Endothelial cell (in vitro differentiated cells): Measurements from ENCODE around the gene IGHMBP2. TPM values are rescaled to one million over a fixed set of nuclear protein-coding genes. Genes with fewer than 3 reads are reported as not detected.

ENCODE experiments used
- DNase-seq: peaks from one replicate; pipeline ENCODE4 v3.0.0; 2021; ENCODE audit warnings: low spot score
- H3K27ac Mint-ChIP-seq: one replicate; pipeline ENCODE4 v1.8.0; 2021; ENCODE audit warnings: mixed read lengths, inconsistent platforms; ENCODE audit not compliant: unreplicated experiment
- H3K27me3 Mint-ChIP-seq: one replicate; pipeline ENCODE4 v1.8.0; 2021; ENCODE audit warnings: mild to moderate bottlenecking, moderate library complexity, mixed read lengths, inconsistent platforms; ENCODE audit not compliant: unreplicated experiment
- H3K36me3 Mint-ChIP-seq: one replicate; pipeline ENCODE4 v1.8.0; 2021; ENCODE audit warnings: mild to moderate bottlenecking, low read depth, mixed read lengths, inconsistent platforms; ENCODE audit not compliant: unreplicated experiment
- H3K4me1 Mint-ChIP-seq: one replicate; pipeline ENCODE4 v1.8.0; 2021; ENCODE audit warnings: mild to moderate bottlenecking, mixed read lengths, inconsistent platforms; ENCODE audit not compliant: unreplicated experiment
- H3K4me3 Mint-ChIP-seq: one replicate; pipeline ENCODE4 v1.8.0; 2021; ENCODE audit warnings: mild to moderate bottlenecking, mixed read lengths, inconsistent platforms; ENCODE audit not compliant: unreplicated experiment
- H3K9me3 Mint-ChIP-seq: one replicate; pipeline ENCODE4 v1.8.0; 2021; ENCODE audit warnings: mixed read lengths, inconsistent platforms; ENCODE audit not compliant: unreplicated experiment
- CTCF ChIP-seq: fragments of 200-600 bp; sonication (generic); IDR thresholded peaks from one replicate; pipeline ENCODE4 v1.5.0; 2021; ENCODE audit warnings: antibody characterized with exemption; ENCODE audit not compliant: unreplicated experiment
- total RNA-seq: library from RNA; stranded (reverse); fragmentation: NEBNext Ultra II Directional; extraction: Animal tissue kit (Norgen Biotek cat#: 25700); gene quantifications from one replicate; pipeline ENCODE4 v1.2.1, GENCODE V29; 2021; ENCODE audit not compliant: unreplicated experiment

IGHMBP2 gene
- total RNA-seq, 1 donor from 2014 or later: 14.1 TPM

- Mint-ChIP-seq H3K4me1 (no peaks in the 10 kb centered on the region), H3K36me3 (peaks cover 59% of the 10 kb centered on the region), H3K4me3 (peak overlapping the region; percentile 9), H3K9me3 (peaks cover 7% of the 10 kb centered on the region), H3K27me3 (no peaks in the 10 kb centered on the region), H3K27ac (no peak overlapping the region)
- DNase-seq: no peak
- TF ChIP-seq CTCF: no peak
Measured at GRCh38 chr11:68925611-68926010, 21.9 kb downstream of the IGHMBP2 start.

- no peak for DNase-seq
- TF ChIP-seq CTCF: no peak
- H3K27me3 Mint-ChIP-seq: peaks cover 2% of the 10 kb centered on the region
- peaks cover 61% of the 10 kb centered on the region for H3K36me3 Mint-ChIP-seq
- no peak overlapping the region for H3K27ac Mint-ChIP-seq
- no peaks in the 10 kb centered on the region for H3K4me1 Mint-ChIP-seq
- H3K9me3 Mint-ChIP-seq: peaks cover 7% of the 10 kb centered on the region
- H3K4me3 Mint-ChIP-seq: no peak overlapping the region
Measured at GRCh38 chr11:68927280-68928135, 23.8 kb downstream of the IGHMBP2 start.

- Mint-ChIP-seq H3K4me3 (no peak overlapping the region), H3K27me3 (peaks cover 2% of the 10 kb centered on the region), H3K36me3 (peaks cover 55% of the 10 kb centered on the region), H3K27ac (no peak overlapping the region), H3K4me1 (no peaks in the 10 kb centered on the region), H3K9me3 (peaks cover 7% of the 10 kb centered on the region)
- no peak for TF ChIP-seq CTCF
- DNase-seq: no peak
Measured at GRCh38 chr11:68928136-68928880, 24.6 kb downstream of the IGHMBP2 start.

- Mint-ChIP-seq H3K27ac (no peak overlapping the region), H3K36me3 (peaks cover 49% of the 10 kb centered on the region)
- no peak for DNase-seq
Measured at GRCh38 chr11:68929135-68929534, 25.4 kb downstream of the IGHMBP2 start.

More at GRCh38 chr11:68929135-68929534, 25.4 kb downstream of the IGHMBP2 start:
- Mint-ChIP-seq H3K27me3 (peaks cover 2% of the 10 kb centered on the region), H3K4me1 (no peaks in the 10 kb centered on the region), H3K9me3 (peaks cover 7% of the 10 kb centered on the region), H3K4me3 (no peak overlapping the region)
- no peak for TF ChIP-seq CTCF
